Fibroblast of lung (primary cell): ENCODE results near the gene ZNF407.

Experiments
- EZH2 ChIP-seq: IDR thresholded peaks from 2 replicates; pipeline ENCODE4 v1.5.1; 2012; ENCODE audit warnings: low read length, control low read depth, mild to moderate bottlenecking; ENCODE audit errors: missing control alignments
- TF ChIP-seq, protein P1 (sequence below), 2 donors: IDR thresholded peaks in 1 of 2; conservative IDR thresholded peaks in 1 of 2; 1 replicate in 1 of 2; 2 replicates in 1 of 2; pipeline ENCODE4 v1.5.1; 2011 to 2012; ENCODE audit warnings: low read length in 2 of 2, control low read depth in 1 of 2, inconsistent platforms in 1 of 2, low read depth in 1 of 2, mild to moderate bottlenecking in 1 of 2

DNA sequence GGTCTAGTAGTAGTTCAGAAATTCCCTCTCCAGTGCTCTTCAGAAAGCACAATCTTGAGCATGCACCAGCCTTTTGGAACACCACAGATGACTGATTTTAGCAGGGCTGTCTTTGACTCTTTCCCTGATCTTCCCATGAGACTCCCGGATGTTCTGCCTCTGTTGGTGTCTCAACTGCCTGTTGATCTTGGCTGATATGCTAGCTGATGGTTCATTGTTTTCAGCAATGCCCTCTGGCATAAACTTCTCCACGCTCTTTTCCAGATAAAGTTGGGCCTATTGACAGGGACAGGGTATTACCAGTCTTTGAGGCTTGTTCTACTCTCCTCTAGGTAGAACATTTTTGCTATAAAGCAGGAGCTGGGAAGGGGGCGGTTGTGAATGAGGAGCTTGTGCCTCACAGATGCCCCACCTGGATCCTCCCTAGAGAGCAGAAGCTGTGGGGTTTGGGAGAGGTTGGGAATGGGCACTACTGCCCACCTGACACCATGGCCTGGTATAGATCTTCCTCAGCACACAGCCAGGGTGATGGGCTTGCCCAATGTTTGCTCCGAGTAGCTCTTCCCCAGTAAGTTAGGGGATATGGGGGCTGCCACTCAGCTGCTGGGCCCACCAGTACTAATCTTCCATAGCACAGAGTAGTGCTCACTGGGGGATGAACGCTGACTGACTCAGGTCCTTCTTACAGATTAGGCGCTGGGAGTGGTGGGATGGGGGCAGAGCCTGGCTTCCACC is 500.0 kb downstream of the ZNF407 start:
- TF ChIP-seq, protein P1, sequence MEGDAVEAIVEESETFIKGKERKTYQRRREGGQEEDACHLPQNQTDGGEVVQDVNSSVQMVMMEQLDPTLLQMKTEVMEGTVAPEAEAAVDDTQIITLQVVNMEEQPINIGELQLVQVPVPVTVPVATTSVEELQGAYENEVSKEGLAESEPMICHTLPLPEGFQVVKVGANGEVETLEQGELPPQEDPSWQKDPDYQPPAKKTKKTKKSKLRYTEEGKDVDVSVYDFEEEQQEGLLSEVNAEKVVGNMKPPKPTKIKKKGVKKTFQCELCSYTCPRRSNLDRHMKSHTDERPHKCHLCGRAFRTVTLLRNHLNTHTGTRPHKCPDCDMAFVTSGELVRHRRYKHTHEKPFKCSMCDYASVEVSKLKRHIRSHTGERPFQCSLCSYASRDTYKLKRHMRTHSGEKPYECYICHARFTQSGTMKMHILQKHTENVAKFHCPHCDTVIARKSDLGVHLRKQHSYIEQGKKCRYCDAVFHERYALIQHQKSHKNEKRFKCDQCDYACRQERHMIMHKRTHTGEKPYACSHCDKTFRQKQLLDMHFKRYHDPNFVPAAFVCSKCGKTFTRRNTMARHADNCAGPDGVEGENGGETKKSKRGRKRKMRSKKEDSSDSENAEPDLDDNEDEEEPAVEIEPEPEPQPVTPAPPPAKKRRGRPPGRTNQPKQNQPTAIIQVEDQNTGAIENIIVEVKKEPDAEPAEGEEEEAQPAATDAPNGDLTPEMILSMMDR (conservative IDR thresholded peaks at IDR 0.05 in 1 of 2, IDR thresholded peaks at IDR 0.05 in 1 of 2; ENCODE audit: low read depth in 1 of 2, low read length in 2 of 2) = no peak
- no peak for TF ChIP-seq EZH2
